AG04450 (cell line): ENCODE data around the gene MBTPS1. TPM values are rescaled to one million over a fixed set of nuclear protein-coding genes. Genes with fewer than 3 reads are reported as not detected.

Experiments used
- CTCF ChIA-PET: fragments of 300-600, 350-600 bp; formaldehyde crosslinking; extraction: SDS; loops from one replicate; lab custom pipeline; 2022; ENCODE audit warnings: antibody characterized with exemption, inconsistent platforms; lab: Charles Lee
- POLR2A ChIA-PET: fragments of 350-600 bp; formaldehyde crosslinking; extraction: SDS; loops from one replicate; lab custom pipeline; 2021; ENCODE audit warnings: antibody characterized with exemption, inconsistent platforms; lab: Yijun Ruan, JAX
- DNase-seq: peaks from one replicate; pipeline ENCODE4 v3.0.0-alpha.2; 2011; ENCODE audit warnings: low read depth, low spot score
- H3K27ac ChIP-seq: one replicate; pipeline ENCODE4 v1.5.1; 2012; ENCODE audit warnings: low read depth, low read length, control low read depth
- H3K27me3 ChIP-seq: one replicate; pipeline ENCODE4 v1.6.0; 2012; ENCODE audit warnings: low read length; ENCODE audit not compliant: control insufficient read depth, insufficient read depth
- H3K4me3 ChIP-seq: 2 replicates; pipeline ENCODE4 v1.5.1; 2011; ENCODE audit warnings: mild to moderate bottlenecking, low read depth, low read length, control low read depth
- H3K9me3 ChIP-seq: 2 replicates; pipeline ENCODE4 v1.5.1; 2012; ENCODE audit warnings: low read length; ENCODE audit not compliant: control insufficient read depth, insufficient read depth
- polyA plus RNA-seq: library from polyadenylated mRNA; depleted of rRNA; stranded (reverse); fragments of >200 nt; gene quantifications from 2 replicates; pipeline ENCODE4 v1.2.3, GENCODE V29; 2011
- TF ChIP-seq, protein P1 (sequence below): IDR thresholded peaks from 2 replicates; pipeline ENCODE4 v1.5.1; 2011; ENCODE audit warnings: low read depth, low read length, control low read depth, inconsistent platforms

The MBTPS1 gene
- polyA plus RNA-seq, 1 experiment, result 116 TPM

DNA sequence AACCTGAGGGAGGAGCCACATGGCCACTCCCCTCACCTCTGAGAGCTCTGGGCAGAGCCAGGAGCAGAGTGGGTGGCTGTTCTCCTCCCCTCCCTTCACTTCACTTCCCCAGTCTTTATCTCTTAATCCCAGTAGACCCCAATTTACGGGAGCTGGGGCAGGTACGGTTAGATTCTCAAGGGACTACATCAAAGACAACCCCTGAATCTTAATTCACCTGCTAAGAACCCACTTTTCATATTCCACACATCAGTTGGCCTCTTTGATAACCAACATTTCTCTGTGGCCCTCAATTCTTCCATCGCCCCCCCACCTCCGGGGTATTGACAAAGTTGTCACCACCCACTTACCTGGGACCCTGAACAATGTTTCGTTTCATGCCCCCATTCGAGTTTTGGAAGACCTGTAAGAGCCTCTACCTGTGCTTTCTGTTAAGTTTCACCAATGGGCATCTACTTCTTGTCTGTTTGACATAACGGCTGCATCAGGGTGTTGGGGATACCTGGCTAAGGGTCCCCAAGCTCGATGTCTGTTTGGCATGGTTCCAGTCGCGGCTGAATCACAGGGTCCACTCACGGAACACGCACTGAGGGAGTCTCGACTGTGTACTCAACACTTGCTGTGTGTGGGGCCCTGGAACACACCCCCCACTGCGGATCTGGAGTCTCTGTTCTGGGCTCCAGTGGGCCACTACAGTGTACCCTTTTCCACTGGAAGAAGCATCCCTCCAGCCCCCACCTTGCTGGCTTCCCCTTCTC lies 102.0 kb downstream of the MBTPS1 start:
- POLR2A ChIA-PET, result no interaction called here
- peaks cover 2% of the 10 kb centered on the region for H3K27me3 ChIP-seq
- H3K9me3 ChIP-seq, result peaks cover 10% of the 10 kb centered on the region
- DNase-seq, result no peak
- H3K4me3 ChIP-seq, result no peak overlapping the region
- TF ChIP-seq, protein P1, sequence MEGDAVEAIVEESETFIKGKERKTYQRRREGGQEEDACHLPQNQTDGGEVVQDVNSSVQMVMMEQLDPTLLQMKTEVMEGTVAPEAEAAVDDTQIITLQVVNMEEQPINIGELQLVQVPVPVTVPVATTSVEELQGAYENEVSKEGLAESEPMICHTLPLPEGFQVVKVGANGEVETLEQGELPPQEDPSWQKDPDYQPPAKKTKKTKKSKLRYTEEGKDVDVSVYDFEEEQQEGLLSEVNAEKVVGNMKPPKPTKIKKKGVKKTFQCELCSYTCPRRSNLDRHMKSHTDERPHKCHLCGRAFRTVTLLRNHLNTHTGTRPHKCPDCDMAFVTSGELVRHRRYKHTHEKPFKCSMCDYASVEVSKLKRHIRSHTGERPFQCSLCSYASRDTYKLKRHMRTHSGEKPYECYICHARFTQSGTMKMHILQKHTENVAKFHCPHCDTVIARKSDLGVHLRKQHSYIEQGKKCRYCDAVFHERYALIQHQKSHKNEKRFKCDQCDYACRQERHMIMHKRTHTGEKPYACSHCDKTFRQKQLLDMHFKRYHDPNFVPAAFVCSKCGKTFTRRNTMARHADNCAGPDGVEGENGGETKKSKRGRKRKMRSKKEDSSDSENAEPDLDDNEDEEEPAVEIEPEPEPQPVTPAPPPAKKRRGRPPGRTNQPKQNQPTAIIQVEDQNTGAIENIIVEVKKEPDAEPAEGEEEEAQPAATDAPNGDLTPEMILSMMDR, result no peak
- no peak overlapping the region for H3K27ac ChIP-seq
- CTCF ChIA-PET, result no interaction called here

GRCh38 chr16:84013787-84014569 lies 102.8 kb downstream of the MBTPS1 start:
- TF ChIP-seq, protein P1, result no peak
- ChIA-PET CTCF (interaction anchor here (0.6 kb wide), 1 partner anchor 39 kb away, joined by 5 read pairs; no protein-coding TSS in a partner anchor), POLR2A (interaction anchor here (0.6 kb wide), 1 partner anchor 86 kb away, joined by 3 read pairs; no protein-coding TSS in a partner anchor)
- H3K27ac ChIP-seq, result no peak overlapping the region
- H3K9me3 ChIP-seq, result peaks cover 15% of the 10 kb centered on the region
- H3K4me3 ChIP-seq, result no peak overlapping the region
- DNase-seq, result no peak
- H3K27me3 ChIP-seq, result peaks cover 7% of the 10 kb centered on the region

DNA sequence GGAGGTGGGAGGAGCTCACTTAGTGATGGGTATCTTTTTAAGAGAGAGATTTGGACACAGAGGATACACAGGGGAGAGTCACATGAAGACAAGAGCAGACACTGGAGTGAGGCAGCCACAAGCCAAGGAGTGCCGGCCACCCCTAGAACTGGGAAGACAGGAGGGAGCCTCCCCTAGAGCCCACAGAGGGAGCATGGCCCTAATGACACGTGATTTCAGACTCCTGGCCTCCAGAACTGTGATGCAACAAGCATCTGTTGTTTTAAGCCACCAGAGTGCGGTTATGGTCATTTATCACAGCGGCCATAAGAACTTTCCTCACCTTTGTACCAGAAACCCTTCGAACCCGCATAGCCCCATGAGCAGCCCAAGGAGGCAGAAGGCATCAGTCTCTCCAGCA lies 107.5 kb downstream of the MBTPS1 start:
- Histone ChIP-seq H3K9me3 (peaks cover 7% of the 10 kb centered on the region), H3K27ac (no peak overlapping the region), H3K4me3 (no peak overlapping the region), H3K27me3 (peaks cover 29% of the 10 kb centered on the region)
- TF ChIP-seq, protein P1, result no peak
- DNase-seq, result no peak
- ChIA-PET POLR2A (no interaction called here), CTCF (no interaction called here)

GRCh38 chr16:84007965-84008364 lies 108.8 kb downstream of the MBTPS1 start:
- H3K4me3 ChIP-seq, result no peak overlapping the region
- DNase-seq, result no peak
- ChIA-PET POLR2A (no interaction called here), CTCF (no interaction called here)
- H3K9me3 ChIP-seq, result peaks cover 7% of the 10 kb centered on the region
- TF ChIP-seq, protein P1, result no peak
- peaks cover 35% of the 10 kb centered on the region for H3K27me3 ChIP-seq
- H3K27ac ChIP-seq, result no peak overlapping the region

GRCh38 chr16:84007520-84007919 lies 109.2 kb downstream of the MBTPS1 start:
- H3K27me3 ChIP-seq, result peaks cover 39% of the 10 kb centered on the region
- ChIA-PET CTCF (no interaction called here), POLR2A (no interaction called here)

More at GRCh38 chr16:84007520-84007919, 109.2 kb downstream of the MBTPS1 start:
- TF ChIP-seq, protein P1, result no peak
- no peak overlapping the region for H3K4me3 ChIP-seq
- H3K27ac ChIP-seq, result no peak overlapping the region
- no peak for DNase-seq
- H3K9me3 ChIP-seq, result peaks cover 7% of the 10 kb centered on the region
